Ovary (tissue), 3 donors: ENCODE results near the gene TMEM94.

ENCODE experiments used
- CTCF ChIP-seq, 3 donors: fragments of 450-650 bp in 2 of 3; fragments of 200-600 bp in 1 of 3; IDR thresholded peaks; one replicate each; pipeline versions ENCODE4 v1.5.1 to v1.8.0; 2016 to 2022; ENCODE audit warnings: antibody characterized with exemption in 3 of 3, mild to moderate bottlenecking in 1 of 3
- POLR2A ChIP-seq: fragments of 450-650 bp; IDR thresholded peaks from one replicate; pipeline ENCODE4 v1.6.1; 2017; ENCODE audit warnings: antibody characterized with exemption, mild to moderate bottlenecking, moderate library complexity
- donor health status: DM: no; HTN: no; CAD: no.

- TF ChIP-seq CTCF (IDR thresholded peaks at IDR 0.05): no peak
- no peak for TF ChIP-seq POLR2A
Measured at GRCh38 chr17:75490173-75490743, 33.8 kb downstream of the TMEM94 start.
